HFF-Myc (cell line): Measurements from ENCODE around the gene AURKAIP1.

ENCODE experiments used
- DNase-seq: peaks from one replicate; pipeline ENCODE4 v3.0.0-alpha.2; 2011; ENCODE audit warnings: low read depth; ENCODE audit errors: extremely low read depth
- H3K4me3 ChIP-seq: replicated peaks from 2 replicates; pipeline ENCODE4 v1.5.1; 2011; ENCODE audit warnings: low read depth, mild to moderate bottlenecking, control low read depth, low read length
- TF ChIP-seq, protein P1 (sequence below): IDR thresholded peaks from 2 replicates; pipeline ENCODE4 v1.5.1; 2012; ENCODE audit warnings: mild to moderate bottlenecking, low read depth, low read length, control low read depth; ENCODE audit errors: missing control alignments

The AURKAIP1 gene

DNA sequence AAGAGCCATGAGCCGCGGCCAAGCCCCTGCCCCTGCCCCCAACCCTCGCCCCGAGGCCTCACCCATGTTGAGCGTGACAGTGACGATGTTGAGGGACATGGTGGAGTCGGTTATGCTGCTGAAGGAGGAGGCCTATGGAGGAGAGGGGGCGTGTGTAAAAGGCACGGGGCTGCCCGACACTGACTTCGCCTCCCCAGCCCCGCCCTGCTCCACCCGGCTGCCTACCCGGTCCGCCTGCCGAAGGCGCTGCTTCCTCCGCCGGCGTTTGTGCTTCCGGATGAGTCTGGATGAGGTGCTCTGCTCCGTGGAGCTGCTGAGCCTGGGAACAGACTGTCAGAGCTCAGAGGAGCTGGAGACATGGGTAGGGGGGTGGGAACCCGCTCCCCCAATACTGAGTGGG is 34.8 kb downstream of the AURKAIP1 start:
- TF ChIP-seq, protein P1, sequence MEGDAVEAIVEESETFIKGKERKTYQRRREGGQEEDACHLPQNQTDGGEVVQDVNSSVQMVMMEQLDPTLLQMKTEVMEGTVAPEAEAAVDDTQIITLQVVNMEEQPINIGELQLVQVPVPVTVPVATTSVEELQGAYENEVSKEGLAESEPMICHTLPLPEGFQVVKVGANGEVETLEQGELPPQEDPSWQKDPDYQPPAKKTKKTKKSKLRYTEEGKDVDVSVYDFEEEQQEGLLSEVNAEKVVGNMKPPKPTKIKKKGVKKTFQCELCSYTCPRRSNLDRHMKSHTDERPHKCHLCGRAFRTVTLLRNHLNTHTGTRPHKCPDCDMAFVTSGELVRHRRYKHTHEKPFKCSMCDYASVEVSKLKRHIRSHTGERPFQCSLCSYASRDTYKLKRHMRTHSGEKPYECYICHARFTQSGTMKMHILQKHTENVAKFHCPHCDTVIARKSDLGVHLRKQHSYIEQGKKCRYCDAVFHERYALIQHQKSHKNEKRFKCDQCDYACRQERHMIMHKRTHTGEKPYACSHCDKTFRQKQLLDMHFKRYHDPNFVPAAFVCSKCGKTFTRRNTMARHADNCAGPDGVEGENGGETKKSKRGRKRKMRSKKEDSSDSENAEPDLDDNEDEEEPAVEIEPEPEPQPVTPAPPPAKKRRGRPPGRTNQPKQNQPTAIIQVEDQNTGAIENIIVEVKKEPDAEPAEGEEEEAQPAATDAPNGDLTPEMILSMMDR = no peak
- DNase-seq = no peak

DNA sequence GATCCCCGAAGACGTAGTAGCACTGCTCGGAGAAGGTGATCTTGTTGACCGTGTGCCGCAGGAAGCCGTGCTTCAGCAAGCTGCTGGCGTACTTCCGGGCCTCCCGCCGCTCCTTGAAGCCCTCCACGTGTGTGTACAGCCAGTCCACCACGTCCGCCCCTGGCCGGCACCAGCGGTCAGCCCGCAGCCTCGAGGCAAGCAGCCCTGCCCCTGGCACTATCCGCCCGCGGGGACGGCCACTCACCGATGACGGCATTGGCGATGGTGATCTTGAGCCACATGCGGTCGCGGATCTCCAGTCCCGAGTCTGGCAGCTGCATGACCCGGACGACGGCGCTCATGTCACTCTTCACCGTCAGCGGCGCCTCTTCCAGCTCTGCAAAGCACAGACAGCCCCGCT is 36.7 kb downstream of the AURKAIP1 start:
- no peak overlapping the region for H3K4me3 ChIP-seq
- DNase-seq = no peak
- TF ChIP-seq, protein P1 = no peak

More for the DNA sequence above, 34.8 kb downstream of the AURKAIP1 start:
- H3K4me3 ChIP-seq = no peak overlapping the region

DNA sequence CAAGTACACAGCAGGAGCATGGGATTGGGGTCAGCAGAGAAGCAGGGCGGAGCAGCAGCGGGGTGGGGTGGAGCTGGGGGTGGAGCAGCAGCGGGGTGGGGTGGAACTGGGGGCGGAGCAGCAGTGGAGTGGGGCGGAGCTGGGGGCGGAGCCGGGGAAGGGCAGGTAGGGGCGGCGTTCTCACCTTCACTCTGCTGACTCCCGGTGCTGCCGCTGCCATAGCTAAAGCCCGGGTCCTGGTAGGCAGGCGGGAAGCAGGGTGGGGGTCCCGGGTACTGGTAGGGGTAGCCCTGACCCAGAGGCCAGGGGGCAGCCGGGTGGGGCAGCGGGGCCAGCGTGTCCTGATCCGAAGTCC is 37.2 kb downstream of the AURKAIP1 start:
- H3K4me3 ChIP-seq = no peak overlapping the region
- no peak for DNase-seq

DNA sequence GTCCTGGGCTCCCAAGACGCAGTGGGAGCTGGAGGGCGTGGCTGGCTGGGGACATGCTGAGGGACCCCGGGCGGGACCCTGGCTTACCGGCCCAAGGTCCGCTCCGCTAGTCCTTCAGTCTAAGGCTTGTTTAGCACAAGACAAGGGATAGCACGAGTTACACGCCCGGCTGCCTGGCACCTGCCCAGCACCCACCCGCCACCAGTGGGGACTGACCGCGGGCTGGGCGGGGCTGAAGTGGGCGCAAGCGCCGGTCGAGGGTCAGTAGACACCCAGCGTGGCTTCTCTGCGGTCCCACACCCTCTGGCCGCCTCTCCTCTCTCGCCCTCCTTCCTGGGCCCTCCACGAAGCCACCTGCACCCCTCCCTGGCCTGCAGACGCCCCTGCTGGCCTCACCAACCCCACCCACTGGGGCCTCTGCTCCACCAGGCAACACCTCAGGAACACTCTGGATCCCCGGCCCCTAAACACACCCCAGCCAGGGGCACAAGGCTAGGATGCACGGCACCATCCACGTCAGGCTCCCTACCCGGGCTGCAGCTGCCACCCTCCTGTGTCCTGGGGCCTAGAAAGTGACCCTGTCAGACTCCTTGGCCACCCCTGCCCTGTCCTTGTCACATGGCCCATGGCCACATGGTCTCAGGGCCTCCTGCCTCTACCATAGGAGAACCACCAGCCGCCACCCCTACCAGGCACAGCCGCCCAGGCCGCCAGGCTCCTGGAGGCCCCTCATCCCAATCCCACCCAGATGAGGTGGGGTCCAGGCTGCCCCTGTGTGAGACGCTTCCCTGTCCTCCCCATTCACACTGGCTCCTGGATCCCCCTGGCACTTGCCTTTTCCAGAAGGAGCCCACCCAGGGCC is 37.8 kb downstream of the AURKAIP1 start:
- no peak overlapping the region for H3K4me3 ChIP-seq
- TF ChIP-seq, protein P1 = no peak
- no peak for DNase-seq

More for the DNA sequence above, 37.2 kb downstream of the AURKAIP1 start:
- TF ChIP-seq, protein P1 = no peak

DNA sequence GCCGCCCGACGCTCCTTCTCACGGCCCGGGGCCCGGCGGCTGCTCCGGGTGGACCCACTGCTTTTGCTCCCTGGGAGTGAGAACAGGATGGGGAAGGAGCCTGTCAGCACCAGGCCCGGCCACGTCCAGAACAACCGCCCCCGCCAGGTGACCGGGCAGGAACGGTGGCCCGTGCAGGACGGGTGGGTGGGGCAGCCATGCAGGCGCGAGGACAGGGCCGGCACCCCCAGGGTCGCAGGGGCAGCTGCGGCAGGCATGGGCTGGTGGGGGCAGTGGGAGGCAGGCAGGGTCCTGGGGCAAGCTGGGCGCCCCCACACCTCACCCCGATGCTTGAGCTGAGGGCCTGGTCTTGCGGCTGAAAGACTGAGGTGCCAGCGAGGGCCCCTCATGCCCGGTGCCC is 38.6 kb downstream of the AURKAIP1 start:
- no peak overlapping the region for H3K4me3 ChIP-seq
- TF ChIP-seq, protein P1 = no peak
- no peak for DNase-seq

DNA sequence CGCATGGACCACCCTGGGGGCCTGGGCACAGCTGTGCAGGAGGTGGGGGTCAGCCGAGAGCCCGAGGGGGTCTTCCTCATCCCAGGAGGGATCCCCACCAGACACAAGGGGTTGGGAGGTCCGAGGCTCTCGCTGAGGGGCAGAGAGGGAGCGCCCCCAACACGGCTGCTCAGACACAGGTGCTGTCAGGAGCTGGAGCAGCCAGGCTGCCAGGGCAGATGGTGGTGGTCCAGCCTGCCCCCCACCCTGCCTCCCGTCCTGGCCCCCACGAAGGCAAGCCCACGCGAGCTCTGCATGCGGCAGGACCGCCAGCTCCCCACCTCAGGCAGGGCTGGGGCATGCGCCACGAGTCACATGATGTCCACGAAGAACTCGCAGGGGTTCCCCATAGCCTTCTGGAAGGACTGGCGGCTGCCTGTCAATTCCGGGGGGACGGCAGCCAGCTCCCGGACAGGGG is 39.2 kb downstream of the AURKAIP1 start:
- TF ChIP-seq, protein P1 = no peak
- no peak for DNase-seq
- no peak overlapping the region for H3K4me3 ChIP-seq
